Hepatocyte (in vitro differentiated cells): ENCODE measurements around the gene PSMB7.

Experiments used
- CTCF ChIP-seq: fragments of 200-600 bp; sonication (generic); IDR thresholded peaks from 2 replicates; pipeline ENCODE4 v1.5.1; 2016; ENCODE audit warnings: antibody characterized with exemption, mild to moderate bottlenecking; ENCODE audit not compliant: poor library complexity
- EZH2 ChIP-seq: fragments of 200-600 bp; sonication (generic); IDR thresholded peaks from 2 replicates; pipeline ENCODE4 v1.6.1; 2016; ENCODE audit warnings: antibody characterized with exemption, mild to moderate bottlenecking, borderline replicate concordance
- EZH2phosphoT487 ChIP-seq: fragments of 200-600 bp; sonication (generic); IDR thresholded peaks from one replicate; pipeline ENCODE4 v1.6.1; 2018; ENCODE audit warnings: antibody characterized with exemption, mild to moderate bottlenecking, low read depth, moderate library complexity; ENCODE audit not compliant: unreplicated experiment, severe bottlenecking

DNA sequence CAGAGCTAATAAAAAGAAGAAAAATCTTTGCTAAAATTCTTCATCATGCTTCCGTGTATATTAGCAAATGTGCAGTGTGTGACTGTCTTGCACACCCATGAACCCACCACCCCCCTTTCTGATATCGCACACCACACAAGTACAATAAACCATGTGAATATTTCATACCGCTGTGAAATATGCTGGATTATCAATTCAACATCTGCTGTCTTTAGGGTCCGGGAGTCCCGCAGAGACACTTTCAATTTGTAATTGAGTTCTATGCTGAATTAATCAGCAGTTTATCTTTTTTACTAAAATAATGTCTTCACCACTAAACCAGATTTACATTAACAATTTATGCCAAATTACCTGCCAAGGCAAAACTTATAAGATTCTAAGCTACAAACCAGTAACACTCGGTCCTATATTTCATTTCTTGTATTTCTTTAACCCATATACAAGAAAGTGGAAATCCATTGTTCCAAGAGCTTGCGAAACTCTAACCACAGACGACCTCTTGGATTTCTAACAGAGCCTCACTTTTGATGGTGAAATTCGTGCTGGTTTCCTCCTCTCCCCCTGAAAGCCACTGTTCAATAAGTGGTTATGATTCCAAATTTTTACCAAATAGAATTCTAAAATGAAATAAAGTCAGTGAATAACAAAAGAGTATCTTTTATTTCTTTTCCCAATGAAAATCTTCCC is 44.2 kb downstream of the PSMB7 start:
- TF ChIP-seq CTCF = no peak
- TF ChIP-seq EZH2 = no peak
- no peak for TF ChIP-seq EZH2phosphoT487
